Loucy (cell line): ENCODE results near the gene EXOSC1.

Source experiments
- H2AFZ ChIP-seq: fragments of 200-600 bp; sonication (generic); 2 replicates; pipeline ENCODE4 v1.6.0; 2016; ENCODE audit warnings: antibody characterized with exemption, mild to moderate bottlenecking, low read length, moderate library complexity
- H3F3A ChIP-seq: fragments of 200-600 bp; 2 replicates; pipeline ENCODE4 v1.6.0; 2016; ENCODE audit warnings: antibody characterized with exemption, low read depth, mild to moderate bottlenecking
- H3K27me3 ChIP-seq: fragments of 200-600 bp; sonication (generic); 2 replicates; pipeline ENCODE4 v1.6.1; 2014; ENCODE audit warnings: low read length, mild to moderate bottlenecking; ENCODE audit not compliant: insufficient read depth, poor library complexity, severe bottlenecking
- H3K36me3 ChIP-seq: fragments of 200-600 bp; sonication (generic); 2 replicates; pipeline ENCODE4 v1.6.1; 2016; ENCODE audit warnings: low read length; ENCODE audit not compliant: insufficient read depth
- H3K4me1 ChIP-seq: fragments of 200-600 bp; sonication (generic); 2 replicates; pipeline ENCODE4 v1.5.1; 2014; ENCODE audit warnings: low read length, mild to moderate bottlenecking; ENCODE audit not compliant: insufficient read depth, poor library complexity, severe bottlenecking
- H3K4me2 ChIP-seq: fragments of 200-600 bp; sonication (generic); 2 replicates; pipeline ENCODE4 v1.6.0; 2014; ENCODE audit warnings: antibody characterized with exemption, low read length, low read depth, mild to moderate bottlenecking; ENCODE audit not compliant: poor library complexity, severe bottlenecking
- H3K4me3 ChIP-seq: fragments of 200-600 bp; sonication (generic); 2 replicates; pipeline ENCODE4 v1.5.1; 2014; ENCODE audit warnings: low read length, mild to moderate bottlenecking, mixed read lengths; ENCODE audit not compliant: poor library complexity, severe bottlenecking
- H3K79me2 ChIP-seq: fragments of 200-600 bp; sonication (generic); 2 replicates; pipeline ENCODE4 v1.6.1; 2014; ENCODE audit warnings: low read length; ENCODE audit not compliant: insufficient read depth
- H3K9ac ChIP-seq: fragments of 200-600 bp; sonication (generic); 2 replicates; pipeline ENCODE4 v1.6.0; 2014; ENCODE audit warnings: mild to moderate bottlenecking, low read depth, low read length, moderate library complexity; ENCODE audit not compliant: poor library complexity, severe bottlenecking
- H3K9me2 ChIP-seq: fragments of 200-600 bp; sonication (generic); replicated peaks from 2 replicates; pipeline ENCODE4 v1.6.1; 2016; ENCODE audit warnings: low read depth, low read length, mixed read lengths
- H3K9me3 ChIP-seq: fragments of 200-600 bp; sonication (generic); 2 replicates; pipeline ENCODE4 v1.6.1; 2014; ENCODE audit warnings: mild to moderate bottlenecking, antibody characterized with exemption, low read length, low read depth; ENCODE audit not compliant: insufficient read depth
- H4K20me1 ChIP-seq: fragments of 200-600 bp; sonication (generic); 2 replicates; pipeline ENCODE4 v1.6.0; 2014; ENCODE audit warnings: antibody characterized with exemption, low read length, mild to moderate bottlenecking; ENCODE audit not compliant: insufficient read depth, poor library complexity, severe bottlenecking
- CTCF ChIP-seq: fragments of 200-600 bp; sonication (generic); conservative IDR thresholded peaks from 2 replicates; pipeline ENCODE4 v1.5.1; 2014; ENCODE audit warnings: mild to moderate bottlenecking, antibody characterized with exemption, low read length
- EZH2phosphoT487 ChIP-seq: fragments of 200-600 bp; IDR thresholded peaks from 2 replicates; pipeline ENCODE4 v1.6.1; 2018; ENCODE audit warnings: antibody characterized with exemption, mild to moderate bottlenecking, moderate library complexity, borderline replicate concordance

EXOSC1 gene

GRCh38 chr10:97406064-97406463 is 39.7 kb downstream of the EXOSC1 start:
- Histone ChIP-seq H3K9ac (no peak overlapping the region), H3K9me2 (no peaks in the 10 kb centered on the region), H4K20me1 (no peaks in the 10 kb centered on the region), H2AFZ (no peak overlapping the region), H3K27me3 (no peaks in the 10 kb centered on the region), H3K79me2 (no peaks in the 10 kb centered on the region), H3K36me3 (no peaks in the 10 kb centered on the region), H3K4me3 (no peak overlapping the region), H3K4me2 (no peak overlapping the region), H3K4me1 (peaks cover 4% of the 10 kb centered on the region), H3K9me3 (no peaks in the 10 kb centered on the region), H3F3A (no peaks in the 10 kb centered on the region)
- no peak for TF ChIP-seq CTCF
- no peak for TF ChIP-seq EZH2phosphoT487

GRCh38 chr10:97404044-97404443 is 41.8 kb downstream of the EXOSC1 start:
- Histone ChIP-seq H2AFZ (no peak overlapping the region), H3F3A (no peaks in the 10 kb centered on the region), H3K36me3 (no peaks in the 10 kb centered on the region), H3K4me1 (peaks cover 12% of the 10 kb centered on the region), H4K20me1 (no peaks in the 10 kb centered on the region), H3K27me3 (no peaks in the 10 kb centered on the region), H3K79me2 (0 out of 2 replicates have a peak, but pooled peaks cover 3% of the 10 kb centered on the region), H3K4me2 (no peak overlapping the region), H3K9ac (no peak overlapping the region), H3K9me3 (no peaks in the 10 kb centered on the region), H3K9me2 (no peaks in the 10 kb centered on the region), H3K4me3 (no peak overlapping the region)
- TF ChIP-seq CTCF (no peak), EZH2phosphoT487 (no peak)

- peak overlapping the region; percentile 97 for H3K4me2 ChIP-seq
- H3K4me1 ChIP-seq, result peaks cover 12% of the 10 kb centered on the region
- no peaks in the 10 kb centered on the region for H3K9me2 ChIP-seq
- no peaks in the 10 kb centered on the region for H3K36me3 ChIP-seq
- H3K79me2 ChIP-seq, result 0 out of 2 replicates have a peak, but pooled peaks cover 3% of the 10 kb centered on the region
- H3K27me3 ChIP-seq, result no peaks in the 10 kb centered on the region
- H2AFZ ChIP-seq, result peak overlapping the region; percentile 96
- H3K9me3 ChIP-seq, result no peaks in the 10 kb centered on the region
- H4K20me1 ChIP-seq, result no peaks in the 10 kb centered on the region
- no peaks in the 10 kb centered on the region for H3F3A ChIP-seq
- peak overlapping the region; percentile 88 for H3K4me3 ChIP-seq
- TF ChIP-seq CTCF, result no peak
- TF ChIP-seq EZH2phosphoT487, result no peak
- H3K9ac ChIP-seq, result no peak overlapping the region
These were observed 44.3 kb downstream of the EXOSC1 start for GRCh38 chr10:97401455-97401919.
